ENCODE measurements around the gene GCAT.
"Not testable (repeated sequence)": the region's sequence is repeated elsewhere in the genome, so short reads cannot be mapped to it uniquely, and the experiment has no call there.

Gene GCAT

DNA sequence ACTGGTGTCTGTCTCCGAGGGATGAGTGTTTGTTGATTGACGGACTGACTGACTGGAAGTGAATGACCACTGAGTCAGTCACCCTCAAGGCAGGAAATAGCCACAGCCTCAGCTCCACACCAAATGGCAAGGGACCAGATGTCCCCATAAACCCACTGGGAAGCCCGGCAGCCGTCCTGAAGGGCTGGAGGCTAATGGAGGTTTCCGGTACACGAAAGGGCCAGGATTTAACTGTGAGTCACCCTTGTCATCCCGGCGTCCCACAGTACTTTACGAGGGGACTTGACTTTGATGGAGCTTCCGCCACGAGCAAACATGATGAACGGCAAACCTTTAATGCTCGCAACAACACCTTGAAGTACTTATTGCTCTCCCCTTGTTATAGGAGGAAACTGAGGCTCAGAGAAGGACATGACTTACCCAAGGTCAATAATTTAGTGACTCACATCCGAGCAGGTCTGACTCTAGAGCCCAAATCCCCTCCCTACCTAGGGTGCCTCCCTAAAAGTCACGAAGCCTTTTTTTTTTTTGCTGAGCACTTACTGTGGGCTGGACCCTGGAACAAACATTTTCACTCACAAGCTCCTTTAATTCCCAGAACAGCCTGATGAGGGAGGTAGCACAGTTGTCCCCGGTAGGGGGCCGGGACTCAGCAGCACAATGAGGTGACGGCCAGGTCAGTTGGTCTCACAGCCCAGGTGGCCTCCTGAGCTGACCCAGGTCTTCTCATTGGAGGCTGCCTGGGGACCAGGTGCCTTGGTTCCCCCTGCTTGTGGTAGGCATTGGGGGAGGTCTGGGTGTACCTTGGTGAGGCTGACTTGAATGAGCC is 25.2 kb upstream of the GCAT start:
- DNase-seq (ENCODE audit: low read depth, low spot score) = no peak

DNA sequence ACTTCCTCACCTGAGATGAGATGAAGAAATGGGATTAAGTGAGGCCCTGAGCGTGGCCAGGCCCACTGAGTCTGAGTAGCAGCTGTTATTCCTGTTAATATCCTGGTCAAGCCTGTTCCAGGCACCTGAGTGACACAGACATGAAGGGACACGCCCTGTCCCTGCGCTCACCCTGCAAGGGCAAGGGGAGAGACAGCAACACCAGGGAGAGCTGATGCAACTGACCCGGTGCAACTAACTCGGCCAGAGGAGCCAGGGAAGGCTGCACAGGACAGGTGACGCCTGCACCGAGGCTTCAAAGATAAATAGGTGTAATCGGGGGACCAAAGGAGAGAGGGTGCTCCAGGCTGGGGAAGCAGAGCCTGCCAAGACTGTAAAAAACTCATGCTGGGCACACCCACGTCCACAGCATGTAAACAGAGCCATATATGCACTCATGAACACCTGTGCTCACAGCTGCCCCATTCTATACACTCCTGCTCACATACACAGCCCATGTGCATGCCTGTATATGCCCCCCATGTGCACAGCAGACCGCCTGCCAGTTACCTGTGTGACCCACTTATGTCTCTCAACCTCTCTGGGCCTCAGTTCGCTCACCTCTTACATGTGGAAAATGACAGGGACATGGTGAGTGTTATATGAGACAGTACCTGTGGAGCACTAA is 22.8 kb upstream of the GCAT start:
- no peak for DNase-seq (ENCODE audit: low read depth, low spot score)

DNA sequence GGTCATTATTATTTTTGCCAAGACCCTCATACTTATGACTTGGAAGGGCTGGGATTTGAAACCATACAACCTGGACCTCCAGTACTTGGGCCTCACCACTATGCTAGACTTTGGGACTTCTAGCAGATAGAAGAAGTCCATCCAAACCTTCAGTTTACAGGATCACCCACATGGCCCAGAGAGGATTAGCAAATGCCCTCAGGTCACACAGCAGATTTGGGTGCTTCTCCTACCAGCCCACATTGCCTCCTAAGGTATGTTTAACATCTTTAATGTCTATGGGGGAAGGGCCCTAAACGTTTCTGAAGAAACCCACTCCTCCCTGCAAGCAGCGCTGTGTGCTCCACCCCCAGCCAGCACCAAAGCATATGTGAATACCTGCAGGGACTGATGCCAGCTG is 17.5 kb upstream of the GCAT start:
- no peak for DNase-seq (ENCODE audit: low read depth, low spot score)

DNA sequence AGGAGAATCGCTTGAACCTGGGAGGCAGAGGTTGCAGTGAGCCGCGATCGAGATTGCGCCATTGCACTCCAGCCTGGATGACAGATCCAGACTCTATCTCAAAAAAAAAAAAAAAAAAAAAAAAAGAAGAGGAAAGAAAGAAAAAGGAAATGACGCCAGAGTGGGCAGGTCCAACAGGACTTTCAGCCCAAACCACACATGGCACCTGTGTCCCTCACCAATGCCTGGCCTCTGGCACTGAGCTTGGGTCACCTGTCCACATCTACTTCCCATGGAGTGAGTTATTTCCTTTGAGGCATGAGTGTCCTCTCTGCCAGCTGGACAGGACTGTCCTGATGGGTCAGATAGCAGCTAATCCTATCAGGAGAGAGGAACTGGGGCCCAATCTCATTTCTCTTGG is 15.2 kb upstream of the GCAT start:
- no peak for DNase-seq (ENCODE audit: low read depth, low spot score)

DNA sequence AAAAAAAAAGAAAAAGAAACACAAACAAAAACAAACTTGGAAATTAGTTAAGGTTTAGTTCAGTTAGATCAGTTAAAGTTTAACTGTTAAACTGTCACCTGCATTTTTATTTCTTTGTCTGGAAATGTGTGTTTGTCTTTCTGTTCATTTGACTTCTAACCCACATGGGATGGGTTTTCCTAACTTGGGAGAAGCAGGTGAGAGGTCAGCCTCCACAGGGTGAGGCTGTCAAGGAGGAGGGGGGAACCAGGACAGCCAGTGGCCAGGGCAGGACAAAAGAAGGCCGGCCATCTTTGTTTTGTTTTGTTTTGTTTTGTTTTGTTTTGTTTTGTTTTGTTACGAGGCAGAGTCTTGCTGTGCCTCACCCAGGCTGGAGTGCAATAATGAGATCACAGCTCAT is 13.4 kb upstream of the GCAT start:
- DNase-seq (ENCODE audit: low read depth, low spot score) = no peak

DNA sequence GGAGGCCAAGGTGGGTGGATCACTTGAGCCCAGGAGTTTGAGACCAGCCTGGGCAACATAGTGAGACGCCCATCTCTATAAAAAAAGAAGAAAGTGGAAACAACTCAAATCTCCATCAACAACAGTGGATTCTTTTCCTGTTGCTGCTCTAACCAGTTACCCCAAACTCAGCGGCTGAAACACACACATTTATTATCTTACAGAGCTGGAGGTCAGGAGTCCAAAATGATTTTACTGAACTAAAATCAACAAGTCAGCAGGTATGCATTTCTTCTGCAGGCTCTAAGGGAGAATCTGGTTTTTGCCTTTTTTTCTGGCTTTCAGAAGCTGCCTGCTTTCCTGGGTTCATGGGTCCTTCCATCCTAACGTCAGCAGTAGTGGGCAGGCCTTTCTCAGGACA is 11.7 kb upstream of the GCAT start:
- no peak for DNase-seq (ENCODE audit: low read depth, low spot score)

DNA sequence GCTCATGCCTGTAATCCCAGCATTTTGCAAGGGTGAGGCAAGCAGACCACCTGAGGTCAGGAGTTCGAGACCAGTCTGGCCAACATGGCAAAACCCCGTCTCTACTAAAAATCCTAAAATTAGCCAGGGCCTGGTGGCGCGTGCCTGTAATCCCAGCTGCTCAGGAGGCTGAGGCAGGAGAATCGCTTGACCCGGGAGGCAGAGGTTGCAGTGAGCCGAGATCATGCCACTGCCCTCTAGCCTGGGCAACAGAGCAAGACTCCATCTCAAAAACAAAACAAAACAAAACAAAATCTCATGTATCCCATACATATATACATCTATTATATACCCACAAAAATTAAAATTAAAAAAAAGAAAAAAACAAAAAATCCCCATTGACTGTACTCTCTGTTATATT is 10.5 kb upstream of the GCAT start:
- DNase-seq (ENCODE audit: low read depth, low spot score) = not testable (repeated sequence)

DNA sequence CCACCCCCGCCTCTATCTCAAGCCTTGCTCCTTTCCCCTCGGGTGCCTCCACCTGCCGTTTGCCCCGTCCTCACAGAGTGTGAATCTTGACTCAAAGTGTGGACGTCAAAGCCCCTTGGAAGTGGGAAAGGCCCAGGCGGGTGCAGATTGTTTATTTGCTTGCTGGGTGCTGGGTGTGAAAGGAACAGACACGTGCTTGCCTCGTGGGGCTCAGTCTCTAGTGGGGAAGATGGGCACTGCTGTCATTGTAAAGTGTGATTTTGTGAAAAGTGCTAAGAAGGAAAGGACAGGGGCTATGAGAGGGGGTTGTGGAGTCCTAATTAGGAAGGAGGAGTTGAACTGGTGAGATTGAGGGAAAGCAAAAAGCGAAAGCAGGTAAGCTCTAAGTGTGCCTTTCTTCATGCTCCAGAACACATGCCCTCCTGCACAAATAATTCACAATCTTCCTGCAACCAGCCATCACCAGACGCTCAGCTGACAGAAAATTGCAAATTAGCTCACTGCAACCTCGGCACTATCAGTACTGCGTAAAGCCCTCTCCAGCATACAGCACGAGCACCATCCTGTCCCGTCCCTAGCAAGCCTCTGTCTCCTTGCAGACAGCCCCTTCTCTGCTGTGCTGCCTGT is 9.7 kb upstream of the GCAT start:
- DNase-seq (ENCODE audit: low read depth, low spot score) = no peak

DNA sequence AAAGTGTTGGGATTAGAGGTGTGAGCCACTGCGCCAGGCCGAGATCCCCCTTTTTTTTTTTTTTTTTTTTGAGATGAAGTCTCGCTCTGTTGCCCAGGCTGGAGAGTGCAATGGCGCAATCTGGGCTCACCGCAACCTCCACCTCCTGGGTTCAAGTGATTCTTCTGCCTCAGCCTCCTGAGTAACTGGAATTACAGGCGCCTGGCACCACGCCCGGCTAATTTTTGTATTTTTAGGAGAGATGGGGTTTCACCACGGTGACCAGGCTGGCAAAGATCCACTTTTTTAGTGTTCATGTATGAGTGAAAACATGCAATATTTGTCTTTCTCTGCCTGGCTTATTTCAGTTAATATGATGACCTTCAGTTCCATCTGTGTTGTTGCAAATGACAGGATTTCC is 7.8 kb upstream of the GCAT start:
- DNase-seq (ENCODE audit: low read depth, low spot score) = not testable (repeated sequence)

DNA sequence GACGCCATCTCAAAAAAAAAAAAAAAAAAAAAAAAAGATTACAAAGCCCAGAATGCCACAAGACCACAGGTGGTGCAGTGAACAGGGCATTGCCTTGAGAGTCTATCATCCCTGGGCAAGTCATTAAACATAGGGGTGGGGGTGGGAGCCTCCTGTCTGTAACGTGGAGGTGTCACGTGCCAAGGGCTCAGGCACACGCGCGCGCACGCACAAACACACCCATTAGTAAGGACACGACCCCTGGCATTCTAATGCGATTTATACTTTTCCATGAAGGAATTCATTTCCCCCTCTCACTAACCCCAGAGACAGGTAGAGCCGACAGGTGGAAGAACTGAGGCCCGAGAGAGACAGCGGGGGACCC is 5.8 kb upstream of the GCAT start:
- DNase-seq (ENCODE audit: low read depth, low spot score) = no peak

DNA sequence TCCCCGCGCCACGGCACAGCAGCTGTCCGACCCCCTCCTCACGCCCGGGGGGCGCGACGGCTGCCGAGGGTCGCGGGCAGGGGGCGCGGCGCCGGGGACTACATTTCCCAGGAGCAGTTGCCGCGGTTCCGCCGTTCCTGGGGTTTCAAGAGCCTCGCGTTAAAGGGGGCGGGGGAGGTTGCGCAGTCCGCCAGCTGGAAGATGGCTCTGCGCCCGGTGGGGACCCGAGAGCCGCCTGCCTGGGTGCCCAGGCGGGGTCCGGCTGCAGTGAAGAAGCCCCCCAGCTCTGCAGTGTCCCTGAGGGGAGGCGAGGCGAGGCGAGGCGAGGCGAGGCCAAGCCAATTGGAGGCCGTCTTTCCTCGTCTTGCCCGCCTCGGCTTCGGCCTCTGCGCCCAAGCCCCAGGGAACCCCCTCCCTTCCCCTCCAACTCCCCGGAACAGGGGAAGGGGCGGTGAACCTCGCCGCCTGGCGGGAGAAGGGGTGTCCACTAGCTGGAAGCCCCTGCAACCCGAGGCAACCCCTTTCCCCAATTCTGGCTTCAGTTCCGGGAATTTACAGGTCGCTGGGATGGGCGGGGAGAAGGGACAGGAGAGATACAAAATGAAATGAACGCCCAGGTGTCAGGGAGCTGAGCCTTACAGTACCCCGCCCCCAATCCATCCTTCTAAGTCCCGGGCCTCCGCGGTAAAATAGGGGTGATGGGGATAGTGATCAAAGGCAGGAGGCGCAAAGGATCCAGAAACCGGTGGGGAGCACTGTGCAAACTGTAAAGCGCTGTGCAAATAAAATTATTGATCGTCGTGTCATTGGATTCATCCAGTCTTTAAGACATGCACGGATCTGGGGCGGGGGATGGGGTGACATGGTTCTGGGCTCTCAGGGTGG is 5.2 kb upstream of the GCAT start:
- DNase-seq (ENCODE audit: low read depth, low spot score) = no peak

DNA sequence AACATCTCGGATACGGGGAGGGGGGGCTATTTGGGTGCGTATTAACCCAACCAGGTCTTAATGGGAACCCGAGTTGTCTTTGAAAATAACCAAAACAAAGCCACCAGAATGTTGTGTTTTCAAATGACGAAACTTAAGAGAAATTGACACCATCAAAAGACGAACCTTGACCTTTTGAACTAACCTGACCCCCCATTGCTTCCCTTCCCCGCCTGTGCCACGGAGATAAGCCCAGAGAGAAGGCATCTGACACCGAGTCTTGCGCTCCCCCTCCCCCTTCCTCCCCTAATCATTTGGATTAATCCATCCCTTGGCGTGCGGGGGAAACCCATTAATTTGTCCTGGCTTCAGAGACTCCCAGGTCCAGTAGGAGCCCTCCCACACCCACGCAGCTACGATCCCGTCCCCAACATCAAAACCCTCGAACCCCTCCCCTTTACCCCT is 4.5 kb upstream of the GCAT start:
- no peak for DNase-seq (ENCODE audit: low read depth, low spot score)

DNA sequence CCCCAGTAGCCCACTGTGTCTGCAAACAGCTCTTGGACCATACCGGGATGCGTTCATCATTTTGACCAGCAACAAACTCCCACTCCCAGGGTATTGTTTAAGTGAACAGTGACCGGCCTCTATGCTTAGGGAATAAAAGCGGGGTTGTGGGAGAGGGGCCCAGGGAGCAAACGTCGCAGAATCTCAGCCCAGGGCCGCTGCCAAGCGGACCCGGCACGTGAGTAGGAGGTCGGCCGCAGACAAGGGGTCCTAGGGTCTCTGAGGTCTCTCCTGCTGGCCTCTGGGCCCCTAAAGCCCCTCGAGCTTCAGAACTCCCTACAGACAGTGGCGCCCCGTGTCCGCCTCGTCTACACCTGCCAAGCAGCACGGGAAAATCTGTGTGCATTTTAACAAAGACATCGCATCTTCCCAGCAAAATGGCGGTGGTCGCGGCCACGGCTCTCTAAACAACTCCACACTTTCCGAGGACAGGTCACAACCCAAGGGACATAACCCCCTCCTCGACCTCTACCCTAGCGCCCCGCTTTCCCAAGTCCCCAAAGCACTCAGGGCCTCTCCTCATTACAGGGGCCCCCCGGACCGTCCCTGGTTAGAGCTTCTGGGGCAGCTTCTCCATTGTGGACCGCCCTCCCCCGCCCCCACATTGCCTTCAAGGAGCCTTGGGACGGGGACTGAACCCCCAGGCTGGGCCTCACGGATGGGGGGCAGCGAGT is 3.9 kb upstream of the GCAT start:
- DNase-seq (ENCODE audit: low read depth, low spot score) = no peak

DNA sequence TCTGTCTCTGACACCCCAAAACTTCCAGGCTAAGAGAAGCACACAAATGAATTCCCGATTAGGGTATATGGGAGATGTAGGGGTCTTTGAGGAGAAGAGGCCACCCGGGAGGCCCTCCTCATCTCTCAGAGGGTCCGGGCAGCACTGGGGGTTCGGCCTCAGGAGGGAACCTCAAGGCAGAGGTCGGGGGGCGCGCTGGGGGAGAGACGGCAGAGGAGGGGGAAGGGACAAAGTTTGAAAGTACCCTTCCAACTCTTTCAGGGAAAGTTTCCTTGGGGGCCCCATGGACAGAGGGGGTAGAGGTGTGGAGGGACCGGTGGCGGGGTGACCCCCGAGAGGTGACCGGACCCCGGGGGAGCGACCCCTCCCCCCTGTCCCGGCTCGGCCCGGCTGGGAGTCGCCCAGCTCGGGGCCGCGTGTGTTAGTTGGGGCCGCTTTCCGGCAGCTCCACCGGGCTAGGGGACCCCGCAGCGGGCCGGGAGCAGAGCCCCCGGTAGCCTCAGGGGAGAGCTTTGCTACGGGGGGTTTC is 3.3 kb upstream of the GCAT start:
- no peak for DNase-seq (ENCODE audit: low read depth, low spot score)

DNA sequence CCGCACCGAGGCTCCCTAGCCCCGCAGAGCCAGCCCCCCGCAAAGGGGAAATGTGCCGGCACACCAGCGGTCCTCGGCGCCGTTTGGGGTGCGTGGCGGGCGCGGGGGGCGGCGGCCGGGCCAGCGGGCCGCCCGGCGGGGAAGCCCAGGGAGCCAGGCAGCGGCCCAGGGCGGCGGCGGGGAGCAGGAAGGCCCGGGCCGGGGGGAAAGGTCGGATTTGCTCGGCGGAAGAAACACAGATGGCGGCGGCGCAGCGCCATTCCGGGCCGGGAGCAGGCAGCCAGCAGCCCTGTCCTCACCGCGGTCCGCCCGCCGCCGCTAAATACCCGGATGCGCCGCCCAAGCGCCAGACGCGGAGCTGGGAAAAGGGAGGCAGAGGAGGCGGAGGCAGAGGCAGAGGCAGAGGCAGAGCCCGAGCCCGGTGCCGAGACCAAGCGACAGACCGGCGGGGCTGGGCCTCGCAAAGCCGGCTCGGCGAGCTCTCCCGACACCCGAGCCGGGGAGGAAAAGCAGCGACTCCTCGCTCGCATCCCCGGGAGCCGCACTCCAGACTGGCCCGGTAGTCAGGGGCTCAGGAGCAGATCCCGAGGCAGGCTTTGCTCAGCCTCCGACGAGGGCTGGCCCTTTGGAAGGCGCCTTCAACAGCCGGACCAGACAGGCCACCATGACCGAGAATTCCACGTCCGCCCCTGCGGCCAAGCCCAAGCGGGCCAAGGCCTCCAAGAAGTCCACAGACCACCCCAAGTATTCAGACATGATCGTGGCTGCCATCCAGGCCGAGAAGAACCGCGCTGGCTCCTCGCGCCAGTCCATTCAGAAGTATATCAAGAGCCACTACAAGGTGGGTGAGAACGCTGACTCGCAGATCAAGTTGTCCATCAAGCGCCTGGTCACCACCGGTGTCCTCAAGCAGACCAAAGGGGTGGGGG is 2.6 kb upstream of the GCAT start:
- DNase-seq (ENCODE audit: low read depth, low spot score) = no peak

DNA sequence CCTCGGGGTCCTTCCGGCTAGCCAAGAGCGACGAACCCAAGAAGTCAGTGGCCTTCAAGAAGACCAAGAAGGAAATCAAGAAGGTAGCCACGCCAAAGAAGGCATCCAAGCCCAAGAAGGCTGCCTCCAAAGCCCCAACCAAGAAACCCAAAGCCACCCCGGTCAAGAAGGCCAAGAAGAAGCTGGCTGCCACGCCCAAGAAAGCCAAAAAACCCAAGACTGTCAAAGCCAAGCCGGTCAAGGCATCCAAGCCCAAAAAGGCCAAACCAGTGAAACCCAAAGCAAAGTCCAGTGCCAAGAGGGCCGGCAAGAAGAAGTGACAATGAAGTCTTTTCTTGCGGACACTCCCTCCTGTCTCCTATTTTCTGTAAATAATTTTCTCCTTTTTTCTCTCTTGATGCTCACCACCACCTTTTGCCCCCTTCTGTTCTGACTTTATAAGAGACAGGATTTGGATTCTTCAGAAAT is 1.9 kb upstream of the GCAT start:
- no peak for DNase-seq (ENCODE audit: low read depth, low spot score)

DNA sequence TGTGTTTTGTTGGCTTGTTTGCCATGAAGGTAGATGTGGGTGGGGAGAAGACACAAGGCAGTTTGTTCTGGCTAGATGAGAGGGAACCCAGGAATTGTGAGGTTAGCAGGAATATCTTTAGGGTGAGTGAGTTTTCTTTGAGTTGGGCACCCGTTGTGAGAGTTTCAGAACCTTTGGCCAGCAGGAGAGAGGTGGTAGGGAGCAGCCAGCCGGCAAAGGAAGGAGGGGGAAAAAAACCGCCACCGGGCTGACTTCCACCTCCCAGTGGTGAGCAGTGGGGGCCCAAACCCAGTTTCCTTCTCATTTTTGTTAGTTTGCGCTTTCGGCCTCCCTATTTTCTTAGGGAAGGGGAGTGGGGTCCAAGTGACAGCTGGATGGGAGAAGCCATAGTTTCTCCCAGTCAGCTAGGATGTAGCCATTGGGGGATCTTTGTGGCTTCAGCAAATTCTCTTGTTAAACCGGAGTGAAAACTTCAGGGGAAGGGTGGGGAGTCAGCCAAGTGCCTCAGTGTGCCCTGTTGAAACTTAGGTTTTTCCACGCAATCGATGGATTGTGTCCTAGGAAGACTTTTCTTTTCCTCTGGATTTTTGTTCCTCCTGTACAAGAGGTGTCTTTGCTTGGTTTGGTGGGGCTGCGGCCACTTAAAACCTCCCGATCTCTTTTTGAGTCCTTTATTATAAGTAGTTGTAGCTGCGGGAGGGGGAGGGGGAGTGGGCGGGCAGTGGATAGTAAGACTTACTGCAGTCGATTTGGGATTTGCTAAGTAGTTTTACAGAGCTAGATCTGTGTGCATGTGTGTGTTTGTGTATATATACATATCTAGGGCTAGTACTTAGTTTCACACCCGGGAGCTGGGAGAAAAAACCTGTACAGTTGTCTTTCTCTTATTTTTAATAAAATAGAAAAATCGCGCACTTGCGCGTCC is 1.1 kb upstream of the GCAT start:
- no peak for DNase-seq (ENCODE audit: low read depth, low spot score)

DNA sequence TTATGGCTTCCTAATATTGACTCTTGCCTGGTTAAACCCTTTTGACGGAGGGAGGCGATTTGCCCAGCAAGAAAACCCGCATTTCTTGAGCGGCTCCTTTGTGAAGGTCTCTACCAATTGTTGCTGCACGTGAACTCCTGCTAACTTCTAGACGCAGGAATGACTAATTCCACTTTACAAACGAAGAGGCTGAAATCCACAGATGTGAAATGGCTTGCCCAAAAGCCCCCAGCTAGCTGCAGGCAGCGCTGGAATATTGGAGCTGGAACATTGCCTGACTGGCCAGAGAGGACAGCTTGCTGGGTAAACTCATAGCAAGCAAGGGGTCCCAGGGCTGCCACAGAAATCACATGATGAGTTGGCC is 542 bp downstream of the GCAT start:
- no peak for DNase-seq (ENCODE audit: low read depth, low spot score)

All from iPS DF 19.7 (cell line).